ENCODE results near the gene TRIM66.
A peak's percentile ranks its signal among the peaks of the same experiment; 100 is the strongest.

TRIM66 gene

DNA sequence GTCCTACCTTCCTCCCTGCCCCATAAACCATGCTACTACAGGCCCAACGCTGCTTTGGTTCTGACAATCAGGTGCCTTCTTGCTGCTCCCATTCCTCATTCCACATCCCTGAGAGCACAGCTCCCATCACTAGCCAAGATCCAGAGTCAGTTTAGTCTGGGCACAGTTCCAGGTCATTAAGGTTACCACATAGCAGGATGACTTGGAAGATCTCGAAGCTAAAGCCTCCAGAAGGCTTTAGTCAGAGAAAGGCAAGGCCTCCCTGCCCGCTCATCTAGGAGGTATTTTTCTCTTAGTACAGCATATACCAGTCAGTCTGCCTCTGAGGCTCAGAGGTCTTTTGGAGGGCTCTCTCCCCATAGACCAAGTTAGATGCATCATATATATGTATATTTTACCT, 30.3 kb downstream of the TRIM66 start:
- DNase-seq, result no peak

GRCh38 chr11:8650401-8650990, 32.0 kb downstream of the TRIM66 start:
- no peak for DNase-seq

GRCh38 chr11:8649361-8649760, 33.1 kb downstream of the TRIM66 start:
- DNase-seq, result no peak

DNA sequence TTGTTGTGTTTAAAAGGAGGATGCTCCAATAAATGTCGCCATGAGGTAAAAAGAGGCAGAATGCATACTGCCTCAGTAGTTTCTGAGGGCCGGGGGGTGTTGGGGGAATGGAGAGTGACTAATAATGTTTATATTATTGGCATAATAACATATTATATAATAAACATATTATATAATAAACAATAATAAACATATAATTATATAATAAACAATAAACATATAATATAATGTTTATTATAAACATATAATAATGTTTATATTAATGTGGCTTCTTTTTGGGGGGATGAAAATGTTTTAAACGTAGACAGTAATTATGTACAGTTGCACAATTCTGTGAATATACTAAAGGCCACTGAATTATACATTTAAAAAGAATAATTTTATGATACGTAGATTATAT, 35.6 kb downstream of the TRIM66 start:
- no peak for DNase-seq

- DNase-seq, result no peak
Observed at GRCh38 chr11:8642196-8642841, 40.1 kb downstream of the TRIM66 start.

GRCh38 chr11:8641332-8641731, 41.1 kb downstream of the TRIM66 start:
- no peak for DNase-seq

- DNase-seq, result no peak
Observed at GRCh38 chr11:8640267-8640906, 42.1 kb downstream of the TRIM66 start.

DNA sequence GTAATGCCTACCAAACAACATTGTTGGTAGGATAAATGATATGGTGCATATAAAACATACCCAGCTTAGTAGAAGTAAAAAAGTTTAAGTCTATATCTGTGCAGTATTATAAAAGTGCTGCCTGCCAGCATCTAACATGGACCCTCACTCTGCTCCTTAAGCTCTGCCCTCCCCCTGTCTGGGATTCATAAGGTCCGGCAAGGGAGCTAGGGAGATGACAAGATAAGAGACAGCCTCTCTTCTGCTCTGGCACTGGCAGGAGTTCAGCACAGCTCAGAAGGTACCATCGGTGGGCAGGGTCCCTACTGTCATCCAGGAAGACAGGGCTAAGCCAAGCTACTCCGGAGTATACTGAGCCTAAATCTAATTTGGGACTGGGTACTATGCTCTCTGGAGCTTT, 42.8 kb downstream of the TRIM66 start:
- no peak for DNase-seq

DNA sequence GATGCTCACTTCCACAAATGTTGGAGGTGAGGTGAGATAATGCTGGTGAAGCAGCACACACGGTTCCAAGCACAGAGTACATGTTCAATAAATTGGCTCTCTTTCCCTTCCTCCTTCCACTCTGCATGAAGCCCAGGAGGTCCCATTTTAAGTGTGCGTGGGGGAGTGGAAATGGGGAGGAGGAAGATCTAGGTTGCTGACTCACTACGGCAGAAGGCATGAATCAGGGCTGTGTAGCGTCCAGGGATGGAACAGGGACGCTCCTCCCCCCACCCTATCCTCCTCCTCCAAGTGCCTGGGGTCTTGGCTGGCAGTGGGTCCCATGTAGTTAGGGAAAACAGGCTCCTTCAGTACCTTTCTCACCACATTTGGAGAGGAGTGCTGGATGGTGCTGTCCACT, 44.2 kb downstream of the TRIM66 start:
- no peak for DNase-seq

DNA sequence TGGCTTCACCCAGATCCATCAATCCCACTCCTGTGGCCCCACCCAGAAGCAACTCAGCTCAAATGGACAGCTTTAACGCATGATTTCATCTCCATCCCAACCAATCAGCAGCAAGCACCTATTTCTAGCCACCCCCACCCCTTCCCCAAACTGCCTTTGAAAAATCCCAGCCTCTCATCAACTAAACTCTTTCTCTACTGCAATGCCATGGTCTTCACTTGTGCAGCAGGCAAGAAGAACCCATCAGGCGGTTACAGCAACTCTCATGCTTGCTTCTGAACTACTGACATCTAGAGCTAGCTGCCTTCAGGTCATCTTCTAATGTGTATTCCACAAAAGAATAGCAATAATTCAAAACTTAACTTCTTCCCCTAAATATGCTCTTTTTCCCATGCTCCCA, 46.3 kb downstream of the TRIM66 start:
- no peak for DNase-seq

GRCh38 chr11:8634498-8634897, 48.0 kb downstream of the TRIM66 start:
- no peak for DNase-seq

DNA sequence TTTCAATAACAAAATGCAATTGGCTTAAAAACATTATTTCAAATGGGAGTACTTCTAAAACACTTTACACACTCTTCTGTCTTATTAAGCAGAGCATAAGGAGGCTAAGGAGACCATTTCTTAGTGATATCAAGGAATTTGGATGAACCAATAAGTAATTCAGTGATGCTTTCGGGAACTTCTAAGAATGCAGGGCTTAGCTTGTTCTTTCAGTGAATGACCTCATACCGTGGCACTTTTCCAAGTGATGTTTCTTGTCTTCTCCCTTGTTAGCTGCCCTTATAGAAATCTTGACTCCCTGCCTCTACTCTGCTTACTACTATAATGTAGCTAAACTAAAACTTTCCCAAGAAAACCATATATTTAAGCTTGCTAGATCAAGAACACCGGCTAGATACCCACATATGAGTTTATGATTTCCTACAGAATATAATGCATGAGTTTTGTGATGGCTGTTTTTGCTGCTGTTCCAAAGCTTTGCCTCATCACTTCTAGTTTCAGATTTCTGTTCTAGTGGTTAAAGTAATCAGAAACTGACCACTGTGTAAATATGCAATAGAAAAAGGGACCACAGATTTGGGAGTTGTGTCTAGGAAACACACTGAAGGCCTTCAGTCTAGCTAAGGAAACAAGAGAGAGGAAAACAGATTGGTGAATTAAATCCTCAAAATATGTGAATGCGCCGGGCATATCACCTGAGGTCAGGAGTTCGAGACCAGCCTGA, 50.9 kb downstream of the TRIM66 start:
- DNase-seq, result no peak

DNA sequence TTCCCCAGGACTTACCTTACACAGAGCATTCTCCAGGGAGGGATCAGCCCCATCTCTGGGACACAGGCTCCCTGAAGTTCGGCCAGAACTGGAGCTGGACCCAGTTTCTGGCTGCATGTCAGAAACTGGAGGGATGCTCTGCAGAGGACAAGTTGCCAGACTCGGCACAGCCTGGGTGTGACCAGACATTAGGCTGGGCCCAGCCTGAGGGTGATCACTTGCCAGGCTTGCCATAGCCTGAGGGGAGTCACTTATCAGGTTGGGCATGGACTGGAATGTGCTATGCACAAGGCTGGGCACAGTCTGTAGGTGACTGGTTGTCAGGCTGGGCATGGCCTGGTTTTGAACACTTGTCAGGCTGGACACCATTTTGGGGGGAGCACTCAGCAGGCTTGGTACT, 57.8 kb downstream of the TRIM66 start:
- no peak for DNase-seq

DNA sequence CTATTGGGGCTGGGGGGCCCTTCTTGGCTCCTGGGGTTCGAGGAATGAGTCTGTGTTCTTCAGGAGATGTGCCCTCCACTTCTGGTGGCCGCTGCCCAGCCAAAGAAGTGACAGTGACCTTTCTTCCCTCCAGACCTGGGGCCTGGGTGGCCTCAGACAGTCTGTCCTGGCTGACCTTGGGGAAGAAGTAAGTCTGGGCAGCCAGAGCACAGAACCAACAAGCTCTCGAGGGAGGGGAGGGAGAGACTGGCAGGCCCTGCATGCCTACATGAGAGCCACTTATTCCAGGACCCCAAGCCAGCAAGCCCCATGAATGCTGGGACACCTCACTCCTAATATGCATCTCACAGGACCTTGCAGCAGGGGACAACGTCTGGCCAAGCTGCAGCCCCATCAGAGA, 61.3 kb downstream of the TRIM66 start:
- DNase-seq, result no peak

- no peak for DNase-seq
Observed at GRCh38 chr11:8617063-8617462, 65.4 kb downstream of the TRIM66 start.

DNA sequence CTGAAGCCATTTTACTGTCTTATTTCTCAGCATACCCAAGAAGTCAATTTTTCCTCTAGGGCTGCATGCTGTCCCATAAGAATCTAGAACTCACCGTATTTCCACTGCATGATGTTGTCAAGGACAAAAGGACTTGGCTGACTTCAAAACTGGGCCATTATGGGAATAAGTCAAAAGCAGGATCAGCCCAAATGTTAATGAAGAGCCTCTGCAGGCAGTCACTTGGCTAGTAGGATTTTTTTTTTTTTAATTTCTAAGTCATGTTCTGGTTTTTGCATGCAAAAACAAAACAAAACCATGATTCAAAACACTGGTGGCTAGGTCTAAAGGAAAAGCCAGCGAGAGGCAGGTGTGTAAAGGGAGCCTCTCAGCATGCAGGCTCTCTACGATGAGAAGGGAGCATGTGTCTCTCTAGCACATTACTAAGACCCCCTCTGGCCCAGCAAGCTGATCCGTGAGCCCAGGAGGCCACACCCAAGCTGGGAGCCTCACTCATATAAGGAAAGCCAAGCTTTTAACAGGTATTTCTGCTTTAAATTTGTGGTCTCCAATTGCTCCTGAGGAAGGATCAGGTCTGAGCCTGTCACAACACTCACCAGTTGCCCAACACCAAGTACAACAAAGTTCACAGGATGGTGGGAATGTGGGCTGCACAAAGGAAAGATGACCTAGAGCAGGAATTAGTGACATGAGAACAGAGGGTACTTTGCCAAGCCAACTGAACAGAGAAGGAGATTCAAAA, 67.0 kb downstream of the TRIM66 start:
- DNase-seq, result no peak

DNA sequence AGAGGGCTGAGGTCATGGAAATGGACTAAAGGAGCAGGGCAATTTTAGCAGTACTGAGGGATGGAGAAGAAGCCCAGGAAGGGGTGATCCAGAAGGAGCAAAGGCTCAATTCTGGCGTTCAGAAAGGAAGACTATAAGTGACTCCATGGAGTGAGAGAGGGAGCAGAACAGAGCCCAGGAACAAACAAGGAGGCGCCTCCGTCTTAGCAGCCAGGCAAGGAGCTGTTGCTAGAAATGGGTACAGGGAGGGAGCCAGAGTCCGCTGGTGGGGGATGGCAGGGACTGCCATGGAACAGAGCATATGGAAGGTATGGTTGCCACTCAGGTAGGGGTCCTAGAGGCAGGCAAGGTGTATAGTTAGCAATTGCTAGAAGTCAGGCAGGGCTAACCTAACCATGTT, 68.0 kb downstream of the TRIM66 start:
- no peak for DNase-seq

DNA sequence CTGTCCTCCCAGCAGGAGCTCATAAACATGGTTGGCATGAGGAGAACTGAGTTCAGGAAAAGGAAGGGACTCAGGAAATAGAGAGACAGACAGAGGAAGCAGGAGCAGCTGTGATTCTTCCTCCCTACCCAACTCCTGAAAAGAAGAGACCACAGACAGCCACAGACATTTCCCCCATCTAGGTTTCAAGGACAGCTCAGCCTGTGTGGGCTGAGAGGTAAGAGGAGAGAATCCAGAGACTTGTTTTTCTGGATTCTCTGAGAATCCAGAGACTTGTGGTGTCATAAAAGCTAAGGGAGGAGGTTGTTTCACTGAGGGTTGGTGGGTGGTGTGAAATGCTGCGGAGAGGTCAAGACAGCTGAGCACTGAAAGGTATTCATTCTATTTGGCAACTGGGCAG, 69.4 kb downstream of the TRIM66 start:
- DNase-seq, result no peak

DNA sequence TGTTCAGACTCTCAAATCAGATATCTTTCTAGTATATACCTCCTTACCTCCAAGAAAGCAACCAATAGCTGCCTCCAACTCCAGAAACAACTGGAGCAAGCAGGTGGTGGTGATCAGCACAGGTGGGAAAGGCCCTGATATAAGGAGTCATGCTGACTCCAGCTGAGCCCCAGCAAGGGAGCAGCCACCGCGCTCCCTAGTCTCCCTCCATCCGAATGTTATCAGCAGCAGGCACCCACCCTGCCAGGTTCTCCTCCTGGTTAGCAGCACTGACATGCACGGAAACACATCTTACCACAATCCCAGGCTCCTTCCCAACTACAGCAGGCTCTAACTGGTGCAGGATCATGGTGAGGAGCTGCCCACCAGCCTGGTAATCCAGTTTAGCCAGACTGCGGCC, 69.9 kb downstream of the TRIM66 start:
- DNase-seq, result no peak

DNA sequence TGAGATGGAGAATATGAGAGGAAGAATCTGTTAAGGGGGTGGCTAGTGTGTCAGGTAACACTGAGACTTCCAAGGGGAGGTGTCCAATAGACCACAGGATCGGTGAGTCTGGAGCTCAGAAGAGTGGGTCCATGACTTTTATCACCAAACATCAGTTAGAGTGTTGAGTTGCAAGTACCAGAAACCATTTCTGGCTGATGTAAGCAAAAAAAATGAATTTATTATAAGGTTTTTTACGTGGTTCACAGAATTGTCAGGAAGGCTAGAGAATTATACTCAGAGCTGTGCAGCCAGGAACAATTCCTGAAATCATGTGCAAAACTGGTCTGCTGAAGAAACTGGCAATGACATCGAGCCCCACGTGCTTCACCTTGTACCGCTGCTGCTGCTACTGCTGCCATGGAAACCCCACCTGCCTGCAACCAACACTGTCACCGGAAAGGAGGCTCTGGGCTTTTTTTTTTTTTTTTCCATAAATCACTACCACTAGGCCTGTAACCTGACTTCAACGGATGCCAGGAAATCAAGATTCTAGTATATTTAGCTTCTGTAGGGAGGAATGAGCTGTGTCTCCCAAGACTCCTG, 71.8 kb downstream of the TRIM66 start:
- DNase-seq, result peak; percentile 8

- DNase-seq, result peak; percentile 39
Observed at GRCh38 chr11:8608652-8609051, 73.8 kb downstream of the TRIM66 start.

DNA sequence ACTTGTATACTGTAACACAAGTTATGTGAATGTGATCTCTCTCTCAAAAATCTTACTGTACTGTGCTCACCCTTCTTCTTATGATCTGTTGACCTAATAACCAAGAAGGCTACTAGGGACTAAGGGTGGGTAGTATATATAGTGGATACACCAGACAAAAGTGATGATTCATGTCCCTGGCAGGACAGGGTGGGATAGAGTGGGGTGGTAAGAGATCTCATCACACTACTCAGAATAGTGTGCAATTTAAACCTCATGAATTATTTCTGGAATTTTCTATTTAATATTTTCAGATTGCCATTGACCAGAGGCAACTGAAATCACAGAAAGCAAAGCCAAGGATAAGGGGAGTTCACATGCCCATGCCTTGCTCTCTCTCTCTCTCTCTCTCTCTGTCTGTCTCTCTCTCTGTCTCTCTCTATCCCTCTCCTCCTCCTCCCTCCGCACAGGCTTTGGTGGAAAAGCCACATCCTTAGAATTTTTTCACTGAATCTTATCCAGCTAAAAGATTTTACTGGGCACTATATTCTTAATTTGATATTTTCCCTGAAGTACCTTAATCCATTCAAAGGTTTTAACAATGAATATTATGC, 76.4 kb downstream of the TRIM66 start:
- DNase-seq, result no peak

Measured in inflammatory macrophage treated with lipopolysaccharide for 4 hours (primary cell).